ENCODE data around the gene SINHCAF.
"Not testable (repeated sequence)": the region's sequence is repeated elsewhere in the genome, so short reads cannot be mapped to it uniquely, and the experiment has no call there.

SINHCAF gene

GRCh38 chr12:31325877-31326631 lies at the start of gene SINHCAF:
Gene SINHCAF (minus strand): TSS chr12:31326150. CDS start chr12:31298204, 27,946 bp downstream.
- DNase-seq = peak; percentile 53 to 99 (median 94)

GRCh38 chr12:31375422-31375821 lies 49.5 kb upstream of the SINHCAF start:
- DNase-seq = not testable (repeated sequence)

GRCh38 chr12:31371256-31371620 lies 45.3 kb upstream of the SINHCAF start:
- DNase-seq = no peak

- no peak for DNase-seq
Measured at GRCh38 chr12:31370531-31371255, 44.7 kb upstream of the SINHCAF start.

DNA sequence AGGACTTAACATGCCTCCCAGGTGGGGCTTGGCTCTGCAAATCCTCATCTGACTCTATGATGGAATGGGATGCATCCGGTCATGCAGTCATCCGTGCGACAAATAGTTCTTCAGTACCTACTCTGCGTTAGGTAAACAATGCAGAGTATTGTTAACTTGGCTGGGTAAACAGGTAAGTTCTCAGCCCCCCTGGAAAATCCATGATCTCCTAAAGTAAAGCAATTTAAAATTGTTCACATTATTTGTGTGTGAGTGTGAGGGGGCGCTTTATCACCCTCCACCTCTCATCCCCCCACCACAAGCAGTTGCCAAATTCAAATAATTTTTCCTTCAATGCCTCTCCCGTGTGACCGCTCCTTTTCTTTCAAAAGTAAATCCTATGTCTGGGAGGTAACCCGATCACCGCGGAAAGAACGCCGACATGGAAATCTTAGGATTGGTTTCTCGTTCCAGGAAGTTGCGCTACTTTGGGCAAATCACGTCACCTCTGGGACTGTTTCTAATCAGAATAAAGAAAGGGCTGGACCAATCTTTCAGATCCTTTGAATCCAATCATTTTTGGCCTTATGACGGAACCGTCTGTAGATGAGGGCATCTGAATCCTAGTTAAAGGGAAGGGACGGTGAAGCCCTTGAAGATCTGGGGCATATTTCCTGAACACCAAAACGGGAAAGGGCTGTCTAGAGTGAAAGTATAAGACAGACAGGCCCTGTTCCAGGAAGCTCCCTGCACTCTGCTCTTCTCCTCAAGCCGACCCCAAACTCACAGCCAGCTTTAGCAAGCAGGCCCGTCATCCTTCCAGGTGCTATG lies 44.0 kb upstream of the SINHCAF start:
- DNase-seq = no peak

DNA sequence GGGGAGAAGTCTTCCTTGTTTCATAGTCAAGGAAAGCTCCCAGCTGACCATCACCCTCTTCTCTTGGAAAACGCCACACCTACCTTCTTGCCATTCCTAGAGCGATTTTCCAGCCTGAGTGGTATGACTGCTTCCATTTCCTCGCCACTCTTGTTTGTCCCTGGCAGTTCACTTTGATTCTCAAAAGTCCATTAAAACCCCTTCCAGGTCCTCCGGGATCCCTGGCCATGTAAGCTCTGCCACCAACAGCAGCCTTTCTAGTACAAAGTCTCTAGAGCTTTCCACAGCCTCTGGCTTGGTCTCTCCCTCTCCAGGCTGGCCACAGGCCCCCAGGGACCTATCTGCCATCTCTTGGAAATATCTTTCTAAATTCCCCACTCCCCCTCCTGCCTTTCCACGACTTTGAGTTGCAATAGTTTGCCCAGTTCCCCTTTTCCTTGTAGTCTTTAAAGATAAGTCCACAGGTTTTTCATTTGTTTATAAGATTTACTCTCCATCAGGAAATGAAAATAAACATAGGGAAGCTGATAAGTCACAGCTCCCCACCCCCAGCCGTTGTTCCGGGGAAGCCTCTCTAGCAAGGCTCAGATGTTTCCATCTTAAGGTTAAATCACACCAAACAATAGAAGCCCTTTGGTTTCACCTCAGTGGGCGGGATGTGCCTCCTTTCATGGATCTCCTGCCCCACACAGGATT lies 42.9 kb upstream of the SINHCAF start:
- DNase-seq = no peak

DNA sequence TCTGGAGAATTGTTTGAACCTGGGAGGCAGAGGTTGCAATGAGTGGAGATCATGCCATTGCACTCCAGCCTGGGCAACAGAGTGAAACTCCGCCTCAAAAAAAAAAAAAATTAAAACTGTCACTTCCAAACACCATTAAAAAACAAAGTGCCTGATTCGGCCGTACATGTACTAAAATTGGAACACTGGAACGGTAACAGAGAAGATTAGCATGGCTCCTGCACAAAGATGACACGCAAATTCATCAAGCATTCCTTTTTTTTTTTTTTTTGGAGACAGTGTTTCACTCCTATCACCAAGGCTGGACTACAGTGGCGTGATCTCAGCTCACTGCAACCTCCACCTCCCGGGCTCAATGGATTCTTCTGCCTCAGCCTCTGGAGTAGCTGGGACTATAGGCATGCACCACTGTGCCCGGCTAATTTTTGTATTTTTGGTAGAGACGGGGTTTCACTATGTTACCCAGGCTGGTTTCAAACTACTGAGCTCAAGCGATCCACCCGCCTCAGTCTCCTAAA lies 40.2 kb upstream of the SINHCAF start:
- DNase-seq = no peak

DNA sequence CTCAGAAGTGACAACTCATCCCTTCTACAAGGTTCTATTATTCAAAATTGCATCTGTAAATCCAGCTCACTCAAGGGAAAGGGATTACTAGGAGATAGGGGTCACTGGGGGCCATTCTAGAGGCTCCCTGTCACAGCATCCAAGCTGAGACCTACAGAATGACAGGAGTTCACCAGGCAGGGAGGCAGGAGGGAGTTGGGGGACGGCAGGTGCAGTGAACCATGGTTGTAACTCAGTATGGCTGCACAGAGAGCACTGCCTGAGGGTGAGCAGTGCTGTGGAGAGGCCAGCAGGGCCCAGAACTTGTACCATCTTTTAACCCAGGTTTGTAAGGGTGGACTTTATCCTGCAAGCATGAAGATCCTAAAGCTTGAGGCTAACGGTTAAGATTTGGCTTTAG lies 37.9 kb upstream of the SINHCAF start:
- no peak for DNase-seq

DNA sequence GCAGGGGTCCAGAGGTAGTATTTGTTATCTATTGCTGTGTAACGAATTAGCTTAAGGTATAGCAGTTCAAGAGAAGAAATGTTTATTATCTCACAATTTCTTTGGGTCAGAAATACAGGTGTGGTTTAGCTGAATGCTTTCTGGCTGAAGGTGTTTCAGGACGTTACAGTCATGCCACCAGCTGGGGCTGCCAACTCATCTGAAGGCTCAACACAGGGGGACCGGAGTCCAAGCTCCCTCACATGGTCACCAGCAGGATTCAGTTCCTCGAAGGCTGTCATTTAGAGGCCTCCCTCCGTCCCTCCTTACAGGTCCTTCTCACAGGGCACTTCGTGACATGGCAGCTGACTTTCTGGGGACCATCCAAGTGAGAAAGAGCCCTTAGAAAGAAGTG lies 37.5 kb upstream of the SINHCAF start:
- no peak for DNase-seq

DNA sequence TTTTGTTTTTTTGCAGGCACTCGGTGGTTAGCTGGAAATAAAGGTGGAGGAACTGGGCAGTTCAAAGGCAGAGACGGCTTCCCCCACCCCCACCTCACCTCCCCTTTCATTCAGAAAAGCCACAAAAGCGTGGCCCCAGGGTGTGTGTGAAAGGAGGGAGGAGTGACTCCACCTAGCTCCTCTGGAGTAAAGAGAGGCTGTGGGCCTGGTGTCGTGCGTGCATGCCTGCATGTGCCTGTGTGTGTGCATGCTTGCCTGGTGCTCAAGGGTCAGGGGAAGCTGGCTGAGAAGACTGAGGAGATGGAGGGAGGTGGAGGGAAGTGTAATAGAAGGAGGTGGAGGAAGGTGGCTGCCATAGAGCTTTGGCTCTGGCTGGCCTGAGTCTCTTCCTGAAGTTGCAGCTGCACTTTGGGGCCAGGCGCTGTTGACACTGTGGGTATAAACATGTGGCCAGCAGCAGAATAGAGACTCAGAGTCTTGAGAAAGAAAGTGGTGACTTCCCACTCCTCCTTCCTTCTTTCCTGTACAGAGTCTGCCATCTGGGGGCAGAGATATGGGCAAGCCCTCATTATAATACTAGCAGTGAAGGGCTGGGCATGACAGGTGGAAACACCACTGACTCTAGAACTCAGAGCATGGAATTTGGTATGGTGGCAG lies 36.9 kb upstream of the SINHCAF start:
- DNase-seq = peak in 6 of 51 donors; percentile 3 to 22 (median 8)

DNA sequence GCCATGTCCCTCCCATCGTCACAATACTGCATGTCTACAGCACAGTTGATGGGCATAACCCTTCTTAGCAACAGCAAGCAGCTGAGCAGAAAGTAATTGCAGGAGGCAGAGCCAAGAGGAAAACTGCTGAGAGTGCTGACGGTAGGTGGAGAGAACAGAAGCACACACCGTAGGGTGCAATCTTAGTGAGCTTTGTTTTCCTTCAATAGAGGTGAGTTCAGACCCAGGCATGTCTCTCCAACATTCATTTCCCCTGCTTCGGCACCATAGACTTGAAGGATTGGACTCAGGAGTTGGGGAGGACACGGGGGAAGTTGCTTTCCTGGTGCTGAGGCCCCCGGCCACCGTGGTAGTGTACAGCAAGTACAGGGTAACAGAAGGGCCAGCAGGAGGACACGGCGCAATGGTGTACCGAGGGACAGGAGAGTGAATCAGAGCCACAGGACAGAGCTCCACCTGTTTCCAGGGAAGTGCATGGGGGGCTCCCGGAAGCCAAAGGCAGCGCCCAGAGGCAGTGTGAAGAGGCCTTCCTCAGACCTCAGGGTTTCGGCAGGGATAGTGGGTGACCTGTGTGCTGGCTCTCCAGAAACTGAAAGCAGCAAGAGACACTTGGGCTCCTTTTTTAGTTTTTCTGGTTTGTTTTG lies 36.3 kb upstream of the SINHCAF start:
- DNase-seq = no peak

DNA sequence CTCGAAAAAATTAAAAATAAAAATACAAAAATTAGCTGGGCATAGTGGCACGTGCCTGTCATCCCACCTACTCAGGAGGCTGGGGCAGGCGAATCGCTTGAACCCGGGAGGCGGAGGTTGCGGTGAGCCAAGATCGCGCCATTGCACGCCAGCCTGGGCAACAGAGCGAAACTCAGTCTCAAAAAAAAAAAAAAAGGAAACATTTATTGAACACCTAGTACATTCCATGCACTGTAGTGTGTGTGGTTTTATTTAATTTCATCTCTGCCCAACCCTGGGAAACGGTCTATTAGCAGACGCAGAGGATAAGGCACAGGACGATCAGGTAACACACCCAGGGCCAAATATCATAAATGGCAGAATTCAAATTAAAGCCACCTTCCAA lies 35.8 kb upstream of the SINHCAF start:
- DNase-seq = no peak

GRCh38 chr12:31355747-31356107 lies 29.8 kb upstream of the SINHCAF start:
- no peak for DNase-seq

- peak in 8 of 51 donors; percentile 3 to 66 (median 8) for DNase-seq
Measured at GRCh38 chr12:31353750-31354708, 28.1 kb upstream of the SINHCAF start.

DNA sequence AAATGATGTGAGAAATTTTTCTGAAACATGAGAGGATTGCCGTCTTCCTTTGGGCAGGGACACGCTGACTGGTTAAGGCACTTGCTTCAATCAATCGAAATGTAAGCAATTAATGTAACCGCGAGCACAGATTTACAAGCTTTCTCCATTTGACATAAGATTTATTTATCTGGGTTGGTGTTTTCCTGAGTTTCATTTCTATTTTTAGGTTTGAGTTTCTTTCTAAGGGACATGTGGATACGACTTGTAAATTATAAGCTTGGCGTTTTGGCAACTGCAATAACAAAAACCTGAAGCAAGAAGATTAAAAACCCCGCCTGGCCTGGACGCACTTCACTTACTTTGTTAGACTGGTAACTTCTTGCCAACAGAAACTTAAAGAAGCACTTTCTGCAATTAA lies 20.3 kb upstream of the SINHCAF start:
- DNase-seq = no peak

GRCh38 chr12:31343139-31343538 lies 17.2 kb upstream of the SINHCAF start:
- DNase-seq = no peak

DNA sequence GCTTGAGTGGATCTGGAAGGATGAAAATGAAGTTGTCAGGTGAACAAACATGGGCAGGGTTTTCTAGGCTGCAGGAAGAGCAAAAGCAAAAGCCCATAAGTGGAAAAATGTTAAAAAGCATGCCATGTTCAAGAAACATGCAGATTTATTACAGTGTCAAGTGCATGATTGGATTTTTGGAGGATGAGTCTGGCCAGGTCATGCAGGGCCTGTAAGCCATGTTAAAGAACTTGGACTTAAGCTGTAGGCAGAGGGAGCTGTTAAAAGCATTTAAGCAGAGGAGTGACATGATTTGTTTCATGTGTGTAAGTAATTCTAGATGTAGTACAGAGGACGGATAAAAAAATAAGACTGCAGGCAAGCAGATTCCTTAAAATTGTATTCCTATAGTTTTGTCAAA lies 16.3 kb upstream of the SINHCAF start:
- no peak for DNase-seq

- DNase-seq = no peak
Measured at GRCh38 chr12:31339831-31340622, 14.1 kb upstream of the SINHCAF start.

All from hypothalamus (tissue), 51 donors.